HG02852 (cell line): Measurements from ENCODE around the gene TXLNB.

Experiments
- ATAC-seq: cut with Tn5 transposase; IDR thresholded peaks from one replicate; pipeline ENCODE4 v1.9.1; 2021; ENCODE audit warnings: mild to moderate bottlenecking, moderate library complexity; ENCODE audit not compliant: unreplicated experiment

The TXLNB gene

GRCh38 chr6:139275279-139276055, 16.3 kb downstream of the TXLNB start:
- ATAC-seq, result no peak

- ATAC-seq, result peak; percentile 95
Measured at GRCh38 chr6:139271056-139271455, 20.7 kb downstream of the TXLNB start.

- no peak for ATAC-seq
Measured at GRCh38 chr6:139270249-139270648, 21.5 kb downstream of the TXLNB start.

- no peak for ATAC-seq
Measured at GRCh38 chr6:139265512-139266190, 26.1 kb downstream of the TXLNB start.

GRCh38 chr6:139262519-139263300, 29.1 kb downstream of the TXLNB start:
- peak; percentile 93 for ATAC-seq

- ATAC-seq, result peak; percentile 42
Measured at GRCh38 chr6:139257821-139258398, 33.9 kb downstream of the TXLNB start.

GRCh38 chr6:139257291-139257690, 34.5 kb downstream of the TXLNB start:
- ATAC-seq, result no peak

- ATAC-seq, result no peak
Measured at GRCh38 chr6:139256087-139256486, 35.7 kb downstream of the TXLNB start.

GRCh38 chr6:139254196-139254595, 37.6 kb downstream of the TXLNB start:
- no peak for ATAC-seq

- ATAC-seq, result no peak
Measured at GRCh38 chr6:139253656-139254055, 38.1 kb downstream of the TXLNB start.

GRCh38 chr6:139251691-139252390, 40.0 kb downstream of the TXLNB start:
- no peak for ATAC-seq

- ATAC-seq, result peak; percentile 41
Measured at GRCh38 chr6:139251045-139251690, 40.6 kb downstream of the TXLNB start.

- peak; percentile 95 for ATAC-seq
Measured at GRCh38 chr6:139250296-139251044, 41.3 kb downstream of the TXLNB start.

- ATAC-seq, result peak; percentile 42
Measured at GRCh38 chr6:139249395-139249794, 42.4 kb downstream of the TXLNB start.

- ATAC-seq, result no peak
Measured at GRCh38 chr6:139248911-139249310, 42.9 kb downstream of the TXLNB start.

- no peak for ATAC-seq
Measured at GRCh38 chr6:139247618-139248017, 44.2 kb downstream of the TXLNB start.

- no peak for ATAC-seq
Measured at GRCh38 chr6:139243536-139243935, 48.3 kb downstream of the TXLNB start.

- no peak for ATAC-seq
Measured at GRCh38 chr6:139242457-139243240, 49.1 kb downstream of the TXLNB start.
